ENCODE data around the gene CRISPLD2.
"Not testable (repeated sequence)": the region's sequence is repeated elsewhere in the genome, so short reads cannot be mapped to it uniquely, and the experiment has no call there.

The CRISPLD2 gene

GRCh38 chr16:84868829-84869472 is 49.2 kb downstream of the CRISPLD2 start:
- Histone ChIP-seq H3K27me3 (ENCODE audit: low read depth, low read length) (peaks cover 19% of the 10 kb centered on the region), H3K36me3 (replicated peaks; ENCODE audit: low read depth, low read length) (no peaks in the 10 kb centered on the region)

GRCh38 chr16:84869473-84869845 is 49.7 kb downstream of the CRISPLD2 start:
- Histone ChIP-seq H3K27ac (ENCODE audit: low read length) (no peak overlapping the region), H3K9ac (ENCODE audit: low read length) (no peak overlapping the region), H3K4me2 (ENCODE audit: low read length) (no peak overlapping the region), H4K20me1 (ENCODE audit: insufficient read depth, low read length) (no peaks in the 10 kb centered on the region), H3K9me3 (ENCODE audit: insufficient read depth, low read length) (no peaks in the 10 kb centered on the region), H3K4me3 (ENCODE audit: low read length) (no peak overlapping the region), H2AFZ (ENCODE audit: low read depth, low read length) (no peak overlapping the region), H3K79me2 (ENCODE audit: low read length) (no peaks in the 10 kb centered on the region), H3K27me3 (ENCODE audit: low read depth, low read length) (peaks cover 14% of the 10 kb centered on the region), H3K36me3 (replicated peaks; ENCODE audit: low read depth, low read length) (no peaks in the 10 kb centered on the region), H3K4me1 (ENCODE audit: low read length) (no peaks in the 10 kb centered on the region)
- TF ChIP-seq CTCF (IDR thresholded peaks at IDR 0.05; ENCODE audit: low read depth, low read length) (no peak), EZH2phosphoT487 (IDR thresholded peaks at IDR 0.05; ENCODE audit: low read depth) (no peak)

More at GRCh38 chr16:84868829-84869472, 49.2 kb downstream of the CRISPLD2 start:
- Histone ChIP-seq H3K9me3 (ENCODE audit: insufficient read depth, low read length) (no peaks in the 10 kb centered on the region), H3K9ac (ENCODE audit: low read length) (no peak overlapping the region), H3K27ac (ENCODE audit: low read length) (no peak overlapping the region), H3K4me1 (ENCODE audit: low read length) (no peaks in the 10 kb centered on the region), H4K20me1 (ENCODE audit: insufficient read depth, low read length) (no peaks in the 10 kb centered on the region), H3K4me2 (ENCODE audit: low read length) (no peak overlapping the region), H3K79me2 (ENCODE audit: low read length) (no peaks in the 10 kb centered on the region), H3K4me3 (ENCODE audit: low read length) (no peak overlapping the region), H2AFZ (ENCODE audit: low read depth, low read length) (no peak overlapping the region)
- TF ChIP-seq EZH2phosphoT487 (IDR thresholded peaks at IDR 0.05; ENCODE audit: low read depth) = no peak
- no peak for TF ChIP-seq CTCF (IDR thresholded peaks at IDR 0.05; ENCODE audit: low read depth, low read length)

GRCh38 chr16:84872971-84873370 is 53.2 kb downstream of the CRISPLD2 start:
- not testable (repeated sequence) for H3K27me3 ChIP-seq (ENCODE audit: low read depth, low read length)

GRCh38 chr16:84874004-84874435 is 54.2 kb downstream of the CRISPLD2 start:
- Histone ChIP-seq H3K9me3 (ENCODE audit: insufficient read depth, low read length) (no peaks in the 10 kb centered on the region), H3K27me3 (ENCODE audit: low read depth, low read length) (peaks cover 5% of the 10 kb centered on the region; the same call in 1 of the 2 replicates), H3K9ac (ENCODE audit: low read length) (no peak overlapping the region), H3K79me2 (ENCODE audit: low read length) (no peaks in the 10 kb centered on the region), H3K27ac (ENCODE audit: low read length) (no peak overlapping the region), H3K4me1 (ENCODE audit: low read length) (no peaks in the 10 kb centered on the region), H4K20me1 (ENCODE audit: insufficient read depth, low read length) (no peaks in the 10 kb centered on the region), H2AFZ (ENCODE audit: low read depth, low read length) (no peak overlapping the region), H3K36me3 (replicated peaks; ENCODE audit: low read depth, low read length) (no peaks in the 10 kb centered on the region), H3K4me3 (ENCODE audit: low read length) (no peak overlapping the region), H3K4me2 (ENCODE audit: low read length) (no peak overlapping the region)
- no peak for TF ChIP-seq EZH2phosphoT487 (IDR thresholded peaks at IDR 0.05; ENCODE audit: low read depth)
- no peak for TF ChIP-seq CTCF (IDR thresholded peaks at IDR 0.05; ENCODE audit: low read depth, low read length)

More at GRCh38 chr16:84872971-84873370, 53.2 kb downstream of the CRISPLD2 start:
- not testable (repeated sequence) for H3K36me3 ChIP-seq (replicated peaks; ENCODE audit: low read depth, low read length); H3K4me2 ChIP-seq (ENCODE audit: low read length); H3K79me2 ChIP-seq (ENCODE audit: low read length); H2AFZ ChIP-seq (ENCODE audit: low read depth, low read length); H3K4me3 ChIP-seq (ENCODE audit: low read length); H3K4me1 ChIP-seq (ENCODE audit: low read length); H3K27ac ChIP-seq (ENCODE audit: low read length); H4K20me1 ChIP-seq (ENCODE audit: insufficient read depth, low read length); H3K9me3 ChIP-seq (ENCODE audit: insufficient read depth, low read length); H3K9ac ChIP-seq (ENCODE audit: low read length)

Data from OCI-LY3 (cell line).